HG03108 (cell line): Measurements from ENCODE around the gene KIF16B.
"Not testable (repeated sequence)": the region's sequence is repeated elsewhere in the genome, so short reads cannot be mapped to it uniquely, and the experiment has no call there.

ENCODE experiments used
- ATAC-seq: cut with Tn5 transposase; IDR thresholded peaks from one replicate; pipeline ENCODE4 v1.9.1; 2021; ENCODE audit warnings: moderate library complexity; ENCODE audit not compliant: unreplicated experiment

KIF16B gene

GRCh38 chr20:16440686-16441085, 132.6 kb downstream of the KIF16B start:
- ATAC-seq: no peak

- ATAC-seq: not testable (repeated sequence)
These were observed 133.7 kb downstream of the KIF16B start for GRCh38 chr20:16439540-16439939.

DNA sequence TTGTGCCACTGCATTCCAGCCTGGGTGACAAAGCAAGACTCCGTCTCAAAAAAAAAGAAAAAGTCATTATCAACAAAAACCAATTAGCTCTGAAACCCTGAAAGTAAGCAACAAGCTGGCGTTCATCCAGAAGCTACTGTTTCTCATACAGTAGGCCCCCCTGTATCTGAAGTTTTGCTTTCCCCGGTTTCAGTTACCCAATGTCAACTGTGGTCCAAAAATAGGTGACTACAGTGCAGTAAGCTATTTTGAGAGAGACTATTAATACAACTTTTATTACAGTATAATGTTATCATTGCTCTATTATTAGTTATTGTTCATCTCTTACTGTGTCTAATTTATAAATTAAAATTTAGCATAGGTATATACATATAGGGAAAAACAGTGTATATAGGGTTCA, 135.1 kb downstream of the KIF16B start:
- no peak for ATAC-seq

GRCh38 chr20:16437387-16437996, 135.8 kb downstream of the KIF16B start:
- no peak for ATAC-seq

DNA sequence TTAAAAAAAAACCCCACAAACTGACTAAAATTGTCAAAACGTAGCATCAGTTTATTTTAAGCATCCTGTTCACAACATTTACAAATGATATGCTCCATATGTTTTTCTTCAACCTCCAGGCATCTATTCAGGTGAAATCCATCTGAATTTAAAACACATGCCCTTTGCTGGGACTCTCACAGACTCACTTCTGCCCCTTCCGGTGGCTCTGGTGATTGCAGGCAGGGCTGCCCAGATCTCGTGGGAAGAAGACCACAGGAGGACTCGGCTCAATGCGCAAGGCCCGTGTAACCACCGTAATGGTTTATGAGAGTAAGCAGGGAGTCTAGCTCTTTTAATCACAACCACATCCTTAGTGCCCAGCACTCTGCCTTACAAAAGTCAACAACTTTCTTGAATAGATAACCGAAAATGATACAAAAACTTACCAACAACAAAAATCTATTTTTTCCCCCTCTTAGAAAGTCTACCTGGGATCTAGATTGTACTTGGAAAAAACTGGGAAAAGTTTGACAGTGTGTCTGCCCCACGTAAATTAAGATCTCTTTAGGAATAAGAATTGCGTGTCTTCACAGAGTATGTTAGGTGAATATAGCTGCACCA, 139.1 kb downstream of the KIF16B start:
- ATAC-seq: no peak

- ATAC-seq: no peak
These were observed 140.0 kb downstream of the KIF16B start for GRCh38 chr20:16433293-16433580.

- no peak for ATAC-seq
These were observed 140.6 kb downstream of the KIF16B start for GRCh38 chr20:16432466-16433292.

- ATAC-seq: no peak
These were observed 145.1 kb downstream of the KIF16B start for GRCh38 chr20:16428112-16428511.

- no peak for ATAC-seq
These were observed 145.7 kb downstream of the KIF16B start for GRCh38 chr20:16427571-16427970.

GRCh38 chr20:16424780-16425179, 148.5 kb downstream of the KIF16B start:
- no peak for ATAC-seq

GRCh38 chr20:16423311-16424212, 149.7 kb downstream of the KIF16B start:
- ATAC-seq: no peak

GRCh38 chr20:16419138-16419715, 154.0 kb downstream of the KIF16B start:
- no peak for ATAC-seq

DNA sequence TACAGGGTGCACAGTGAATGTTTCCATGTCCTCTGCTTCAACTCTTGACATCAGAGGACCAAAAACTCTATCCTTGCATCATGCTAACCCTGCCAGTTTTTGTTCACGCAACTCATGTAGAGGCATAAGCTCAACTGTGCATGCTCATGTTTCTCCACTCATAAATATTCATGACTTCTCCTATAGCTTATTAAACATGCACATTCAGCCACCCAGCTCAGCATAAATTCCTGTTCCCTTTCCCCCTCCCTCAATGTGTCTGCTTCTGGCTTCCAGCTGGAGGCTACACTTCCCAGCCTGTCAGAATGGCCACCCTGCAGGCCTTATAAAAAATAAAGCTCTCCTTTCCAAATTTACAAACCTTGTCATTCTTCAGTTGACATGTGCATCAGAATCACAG, 154.6 kb downstream of the KIF16B start:
- ATAC-seq: no peak

DNA sequence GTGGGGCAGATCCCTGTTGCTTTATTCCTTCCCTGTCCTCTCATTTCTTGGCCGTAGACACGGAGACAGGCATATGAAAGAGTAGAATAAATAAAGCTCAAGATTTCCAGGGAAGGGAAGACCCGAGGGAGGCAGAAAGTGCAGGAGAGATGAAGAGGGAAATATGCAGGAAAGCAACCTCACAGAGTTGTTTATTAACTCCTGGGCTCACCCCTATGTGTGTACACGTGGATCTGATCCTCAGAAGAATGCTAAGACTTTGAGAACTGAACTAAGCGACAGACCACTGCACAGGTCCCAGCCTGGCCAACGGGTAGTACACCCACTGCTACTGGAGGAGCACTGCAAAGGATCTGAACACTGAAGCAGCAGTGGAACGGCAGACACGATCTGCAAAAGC, 156.2 kb downstream of the KIF16B start:
- no peak for ATAC-seq

DNA sequence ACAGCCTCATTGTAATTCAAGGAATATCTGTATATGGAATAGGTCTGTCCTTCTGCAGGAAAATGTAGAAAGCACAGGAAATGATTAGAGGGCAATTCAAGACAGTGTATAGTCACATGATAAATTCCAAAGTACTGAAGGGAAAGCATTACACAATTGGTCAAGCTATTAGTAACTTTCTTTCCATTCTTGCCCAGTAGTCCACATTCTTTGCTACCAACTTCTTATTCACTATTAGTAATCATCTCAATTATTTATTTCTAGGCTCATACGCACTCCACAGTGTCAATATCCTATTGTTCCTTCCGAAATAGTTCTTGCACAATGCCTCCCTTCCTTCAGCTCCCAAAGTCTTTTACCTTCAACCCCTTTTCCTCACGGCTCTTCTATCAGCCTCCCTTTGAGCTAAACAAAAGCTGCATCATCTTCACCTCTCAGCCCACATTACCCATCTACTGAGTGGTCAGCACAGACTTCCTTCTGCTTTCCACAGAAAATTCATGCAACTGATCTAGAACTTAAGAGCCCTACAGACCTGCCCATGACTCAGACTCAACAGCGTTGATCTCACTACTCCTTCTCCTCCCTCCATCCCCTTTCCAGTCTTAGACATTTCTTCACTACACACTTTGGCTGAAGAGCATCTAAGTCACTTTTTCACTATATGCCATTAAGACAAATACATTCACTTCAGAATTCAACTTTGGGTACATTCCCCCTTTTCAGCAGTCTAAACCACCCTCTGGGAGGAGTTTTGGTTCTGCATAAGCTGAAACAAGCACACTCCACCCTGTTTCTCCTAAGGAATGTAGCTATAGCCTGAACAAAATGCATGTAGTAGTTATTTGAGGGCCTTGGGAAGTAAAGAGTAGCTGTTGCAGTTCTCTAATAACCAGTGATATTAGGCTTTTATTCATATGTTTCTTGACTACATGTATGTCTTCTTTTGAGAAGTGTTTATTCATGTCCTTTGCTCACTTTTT, 157.9 kb downstream of the KIF16B start:
- no peak for ATAC-seq

DNA sequence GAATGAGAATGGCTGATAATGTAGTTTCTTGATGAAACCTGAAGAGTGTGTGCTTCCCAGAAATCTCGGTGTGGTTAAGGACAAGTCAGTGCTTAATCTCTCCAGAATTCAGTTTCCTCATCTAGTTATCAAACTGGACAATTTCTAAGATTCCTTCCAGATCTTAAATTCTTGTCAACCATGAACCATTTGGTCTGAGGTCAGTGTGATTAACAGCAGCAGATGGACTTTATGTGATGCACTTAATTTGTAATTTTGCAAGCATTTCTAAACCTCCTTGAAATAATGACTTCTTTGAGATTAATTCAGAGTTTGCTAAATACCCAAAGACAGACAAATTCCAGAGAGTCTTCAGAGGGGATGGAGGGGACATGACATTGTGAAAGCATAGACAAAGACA, 160.3 kb downstream of the KIF16B start:
- no peak for ATAC-seq

DNA sequence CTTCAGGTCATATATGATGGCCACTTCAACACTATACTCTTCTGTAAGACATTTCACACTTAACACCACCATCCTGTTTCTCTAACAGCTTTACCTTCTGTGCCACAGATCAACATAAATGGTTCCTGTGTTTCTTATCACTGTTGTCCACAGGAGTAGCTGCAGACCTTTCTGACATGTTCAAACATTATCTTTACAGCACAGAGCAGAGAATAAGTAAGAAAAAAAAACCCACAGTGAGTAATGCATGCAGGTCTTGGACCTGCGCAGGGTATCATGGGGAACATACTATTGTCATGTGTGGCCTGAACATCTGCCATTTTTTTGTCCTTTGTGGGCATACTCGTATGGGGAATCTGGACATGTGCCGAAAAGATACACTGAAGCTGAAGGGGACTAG, 161.9 kb downstream of the KIF16B start:
- ATAC-seq: no peak

- no peak for ATAC-seq
These were observed 162.6 kb downstream of the KIF16B start for GRCh38 chr20:16410626-16411025.

GRCh38 chr20:16408981-16409380, 164.3 kb downstream of the KIF16B start:
- ATAC-seq: no peak
